GM21447 (cell line): ENCODE results near the gene CDK5RAP2.
"Not testable (repeated sequence)": the region's sequence is repeated elsewhere in the genome, so short reads cannot be mapped to it uniquely, and the experiment has no call there.

ENCODE experiments used
- ATAC-seq: cut with Tn5 transposase; IDR thresholded peaks from one replicate; pipeline ENCODE4 v1.9.1; 2021; ENCODE audit not compliant: unreplicated experiment

Gene CDK5RAP2

DNA sequence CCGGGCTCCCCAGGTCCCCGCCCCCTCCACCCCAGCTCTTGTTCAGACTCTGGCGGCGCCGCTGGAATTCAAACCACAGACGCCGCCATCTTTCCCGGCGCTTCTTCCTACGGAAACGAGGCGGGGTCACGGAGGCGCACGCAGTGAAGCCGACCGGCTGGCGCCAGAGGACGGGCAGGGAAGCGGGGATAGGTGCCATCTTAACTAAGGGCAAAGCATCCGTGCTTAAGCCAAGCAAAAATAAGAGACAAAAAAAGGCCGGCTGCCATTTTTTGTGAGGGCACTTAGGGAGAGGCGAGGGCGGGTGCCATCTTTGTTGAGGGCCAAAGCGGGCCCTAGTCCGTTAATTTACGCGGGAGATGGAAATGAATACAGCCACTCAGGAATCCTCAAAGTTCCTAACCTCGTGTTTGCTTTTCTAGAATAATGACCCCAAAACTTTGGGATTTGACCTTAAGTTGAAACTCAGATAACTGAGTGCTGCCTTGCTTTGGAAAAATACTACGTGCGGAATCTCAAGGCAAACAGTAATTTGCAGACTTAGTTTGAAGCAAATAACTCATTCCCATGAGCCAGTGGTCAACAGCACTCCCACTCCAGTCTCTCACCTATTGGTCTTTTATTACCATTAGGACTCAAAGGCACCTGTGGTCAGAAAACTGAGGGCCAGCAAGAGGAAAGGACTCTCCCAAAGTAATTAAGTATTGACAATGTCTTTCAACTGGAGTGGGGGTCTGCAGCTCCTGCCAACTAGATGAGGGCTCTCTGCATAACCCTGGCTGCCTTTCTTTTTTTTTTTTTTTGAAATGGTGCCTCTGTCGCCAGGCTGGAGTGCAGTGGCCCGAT is at the start of gene CDK5RAP2:
Gene CDK5RAP2 (minus strand): TSS at position 117 of the 846 bp plus-strand sequence. CDS start 189 bp downstream, outside the sequence.
- ATAC-seq = peak; percentile 96

DNA sequence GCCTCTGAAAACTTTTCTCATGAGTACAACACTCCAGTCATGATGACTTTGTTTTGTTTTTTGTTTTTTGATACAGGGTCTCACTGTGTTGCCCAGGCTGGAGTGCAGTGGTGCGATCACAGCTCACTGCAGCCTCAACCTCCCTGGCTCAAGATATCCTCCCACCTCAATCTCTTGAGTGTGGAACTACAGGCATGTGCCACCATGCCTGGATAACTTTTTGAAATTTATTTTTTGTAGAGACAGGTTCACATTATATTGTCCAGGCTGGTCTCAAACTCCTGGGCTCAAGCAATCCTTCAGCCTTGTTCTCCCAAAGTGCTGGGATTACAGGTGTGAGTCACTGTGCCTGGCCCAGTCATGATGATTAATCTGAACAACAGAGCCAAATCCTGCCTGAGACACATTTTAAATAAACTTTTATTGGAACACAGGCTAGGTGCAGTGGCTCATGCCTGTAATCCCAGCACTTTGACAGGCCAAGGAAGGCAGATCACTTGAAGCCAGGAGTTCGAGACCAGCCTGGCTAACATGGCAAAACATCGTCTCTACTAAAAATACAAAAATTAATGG is 49.0 kb upstream of the CDK5RAP2 start:
- not testable (repeated sequence) for ATAC-seq

DNA sequence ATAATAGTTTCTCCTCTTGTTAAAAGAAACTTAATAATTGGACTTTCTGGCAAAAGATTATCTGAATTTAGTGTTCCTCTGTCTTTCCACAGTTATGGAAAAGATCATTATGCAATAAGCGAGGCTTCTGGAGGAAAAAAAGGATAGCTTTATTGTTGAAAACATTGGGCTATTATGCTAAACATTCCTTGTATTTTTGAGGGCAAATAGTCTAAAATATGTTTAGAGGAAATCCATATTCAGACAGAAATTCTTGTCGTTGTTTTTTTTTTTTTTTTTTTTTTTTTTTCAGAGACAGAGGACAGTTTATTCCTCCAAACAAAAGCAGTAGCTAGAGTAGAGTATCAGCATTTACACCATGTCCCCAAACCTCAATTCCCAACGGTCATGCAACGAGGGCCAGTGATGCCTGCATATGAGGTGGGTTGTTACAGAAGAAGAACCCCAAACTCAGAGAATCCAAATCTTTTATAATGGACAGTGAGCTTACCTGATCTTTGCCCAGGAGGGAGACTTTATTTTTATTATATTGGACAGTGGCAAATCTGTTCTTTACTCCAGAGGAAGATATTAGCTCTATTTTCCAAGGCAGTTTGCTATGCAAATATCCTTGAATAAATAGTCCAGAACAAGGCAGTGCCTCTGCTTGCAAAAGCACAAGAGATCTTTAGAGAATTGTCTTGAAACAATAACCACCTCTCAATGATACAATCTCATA is 48.4 kb upstream of the CDK5RAP2 start:
- ATAC-seq = no peak

- no peak for ATAC-seq
Measured at GRCh38 chr9:120627073-120627472, 47.1 kb upstream of the CDK5RAP2 start.

GRCh38 chr9:120626512-120626911 is 46.5 kb upstream of the CDK5RAP2 start:
- no peak for ATAC-seq

GRCh38 chr9:120625222-120625621 is 45.3 kb upstream of the CDK5RAP2 start:
- ATAC-seq = no peak

DNA sequence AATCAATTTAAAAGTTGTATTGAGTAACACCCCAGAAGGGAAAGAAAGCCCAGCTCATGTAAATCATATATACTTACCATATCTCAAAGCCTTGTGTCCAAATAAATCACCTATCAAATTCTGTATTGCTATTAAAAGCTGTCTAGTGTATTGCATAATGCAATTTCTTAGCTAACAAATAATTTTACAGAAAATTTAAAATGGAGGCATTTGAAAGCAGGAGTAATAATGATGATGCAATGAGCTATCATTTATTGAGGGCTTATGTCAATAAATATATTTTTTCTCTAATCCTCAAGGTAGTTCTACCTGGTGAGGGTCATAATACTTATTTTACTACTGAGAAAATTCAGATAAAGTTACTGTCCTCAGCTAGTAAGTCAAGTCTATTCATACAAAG is 42.8 kb upstream of the CDK5RAP2 start:
- ATAC-seq = no peak

DNA sequence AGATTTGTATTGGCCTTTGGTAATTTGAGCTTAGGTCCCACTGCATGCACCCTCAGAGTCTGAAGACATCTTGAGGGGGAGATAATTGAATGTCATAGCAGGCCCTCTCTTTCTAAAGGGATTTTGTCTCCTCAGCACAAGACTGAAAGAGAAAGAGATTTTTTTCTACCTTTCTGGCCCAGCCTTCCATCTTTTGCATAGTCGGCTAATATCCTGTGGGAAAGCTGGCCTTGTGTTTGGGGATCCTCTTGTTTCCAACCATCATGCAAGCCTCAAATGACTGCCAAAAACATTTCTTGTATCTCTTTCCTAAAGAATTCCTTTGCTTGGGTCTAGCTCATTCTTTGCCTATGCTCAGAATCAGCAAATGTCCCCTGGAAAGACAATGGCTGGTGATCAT is 42.0 kb upstream of the CDK5RAP2 start:
- no peak for ATAC-seq

GRCh38 chr9:120619751-120620655 is 40.0 kb upstream of the CDK5RAP2 start:
- ATAC-seq = no peak

GRCh38 chr9:120616966-120617935 is 37.3 kb upstream of the CDK5RAP2 start:
- no peak for ATAC-seq

- ATAC-seq = no peak
Measured at GRCh38 chr9:120612218-120612617, 32.3 kb upstream of the CDK5RAP2 start.

DNA sequence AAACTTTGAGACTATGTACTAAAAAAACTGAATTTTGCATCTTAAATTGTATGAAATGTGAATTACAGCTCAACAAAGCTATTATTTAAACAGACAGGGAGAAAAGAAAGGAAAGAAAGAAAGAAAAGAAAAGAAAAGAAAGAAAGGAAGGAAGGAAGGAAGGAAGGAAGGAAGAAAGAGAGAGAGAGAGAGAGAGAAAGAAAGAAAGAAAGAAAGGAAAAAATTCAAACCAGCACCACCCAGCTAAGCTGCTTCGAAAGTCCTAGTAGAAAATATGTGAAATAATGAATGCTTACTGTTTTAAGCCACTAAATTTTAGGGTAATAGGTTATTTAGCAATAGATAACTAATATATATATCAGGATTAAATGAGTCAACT is 31.7 kb upstream of the CDK5RAP2 start:
- no peak for ATAC-seq

- no peak for ATAC-seq
Measured at GRCh38 chr9:120610975-120611689, 31.2 kb upstream of the CDK5RAP2 start.

DNA sequence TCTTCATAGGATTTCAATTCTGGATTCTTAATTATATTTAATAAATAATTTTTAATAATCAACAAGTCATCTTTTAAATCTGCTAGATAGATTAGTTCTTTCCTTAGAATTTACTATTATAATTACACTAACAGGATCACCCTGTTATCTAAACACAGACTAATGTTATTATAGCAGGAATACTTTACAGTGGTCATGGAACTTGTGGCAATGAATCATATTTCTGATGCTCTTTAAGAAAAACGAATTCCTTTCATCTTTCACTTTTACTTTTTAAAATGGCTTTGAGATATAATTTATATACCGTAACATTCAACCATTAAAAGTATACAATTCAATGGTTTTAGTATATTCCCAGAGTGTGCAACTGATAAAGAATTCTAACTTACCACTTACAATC is 29.7 kb upstream of the CDK5RAP2 start:
- ATAC-seq = no peak

- no peak for ATAC-seq
Measured at GRCh38 chr9:120608421-120608820, 28.5 kb upstream of the CDK5RAP2 start.

DNA sequence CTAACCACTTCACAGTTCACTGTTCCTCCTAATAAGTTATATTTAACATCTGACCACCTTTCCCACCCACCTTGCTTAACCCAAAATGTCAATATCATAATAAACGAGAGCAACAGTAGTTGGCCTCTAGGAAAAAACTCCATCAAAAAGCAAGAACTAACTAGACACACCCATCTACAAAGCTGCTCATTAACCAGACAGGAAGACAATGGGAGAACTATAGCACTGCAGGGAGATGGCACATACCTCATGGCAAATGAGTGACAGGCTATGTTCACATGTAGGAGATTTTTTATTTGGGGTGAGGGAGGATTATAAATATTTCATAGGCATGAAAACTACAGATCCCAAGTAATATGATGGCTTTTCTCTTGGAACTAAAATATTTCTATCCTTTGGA is 23.6 kb upstream of the CDK5RAP2 start:
- no peak for ATAC-seq

DNA sequence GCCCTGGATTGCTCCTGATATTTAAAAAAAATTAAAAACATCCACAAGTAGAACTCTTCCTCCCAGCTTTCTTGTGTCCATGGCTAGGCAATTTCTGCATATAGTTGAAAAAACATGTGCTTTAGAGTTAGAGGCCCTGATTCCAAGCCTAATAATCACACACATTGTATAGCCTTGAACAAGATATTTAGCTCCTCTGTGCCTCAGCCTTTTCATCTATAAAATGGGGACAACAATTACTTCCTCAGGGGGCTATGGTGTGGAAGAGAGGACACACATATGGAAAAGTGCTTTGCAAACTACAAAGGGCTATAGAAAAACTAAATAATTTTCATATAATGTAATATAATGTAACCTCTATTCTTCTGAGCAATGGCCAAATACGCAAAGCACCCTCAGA is 23.0 kb upstream of the CDK5RAP2 start:
- ATAC-seq = no peak

DNA sequence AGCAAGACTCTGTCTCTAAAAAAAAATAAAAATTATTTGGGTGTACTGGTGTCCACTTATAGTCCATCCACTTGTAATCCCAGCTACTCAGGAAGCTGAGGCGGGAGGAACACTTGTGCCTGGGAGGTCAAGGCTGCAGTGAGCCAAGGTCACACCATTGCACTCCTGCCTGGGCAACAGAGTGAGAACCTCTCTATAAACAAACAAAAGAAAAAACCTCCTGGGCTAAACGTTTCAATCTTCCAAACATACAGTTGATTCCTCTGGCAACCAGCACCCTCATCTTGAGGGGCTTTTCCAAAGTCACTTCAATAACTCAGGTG is 13.9 kb upstream of the CDK5RAP2 start:
- ATAC-seq = no peak

DNA sequence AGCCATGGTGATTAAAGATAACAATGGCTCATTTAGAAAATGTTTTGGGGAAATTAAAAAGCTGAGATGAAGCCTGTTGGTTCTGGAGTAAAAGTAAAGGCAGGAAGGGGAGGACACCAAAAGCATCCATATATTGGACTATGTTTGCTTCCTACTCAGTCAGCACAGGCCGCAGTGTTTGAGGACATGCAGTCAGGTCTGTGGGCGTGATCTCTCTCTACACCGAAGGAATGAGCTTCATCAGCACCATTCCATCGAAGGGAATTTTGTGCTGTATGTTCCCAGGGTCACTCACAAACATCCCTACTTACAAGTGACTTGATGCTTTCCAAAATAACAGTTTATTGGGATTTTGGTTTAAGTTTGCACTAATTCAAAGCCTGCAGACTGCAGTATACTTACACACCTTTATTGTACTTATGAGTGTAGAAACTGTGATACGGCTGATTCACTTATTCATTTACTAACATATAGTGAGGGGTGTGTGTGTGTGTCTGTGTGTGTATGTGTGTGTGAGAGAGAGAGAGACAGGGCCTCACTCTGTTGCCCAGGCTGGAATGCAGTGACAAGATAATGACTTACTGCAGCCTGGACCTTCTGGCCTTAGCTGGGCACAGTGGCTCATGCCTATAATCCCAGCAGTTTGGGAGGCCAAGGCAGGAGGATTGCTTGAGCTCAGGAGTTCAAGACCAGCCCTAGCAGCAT is 13.4 kb upstream of the CDK5RAP2 start:
- ATAC-seq = no peak
